Left ventricle myocardium inferior (tissue), 1 donor: Measurements from ENCODE around the gene RNF145. TPM values are rescaled to one million over a fixed set of nuclear protein-coding genes. Genes with fewer than 3 reads are reported as not detected.

ENCODE experiments used
- DNase-seq: peaks from one replicate; pipeline ENCODE4 v3.0.0-alpha.2; 2020
- H3K27ac ChIP-seq: fragments of 200-600 bp; replicated peaks from 2 replicates; pipeline ENCODE4 v1.8.0; 2021
- H3K27me3 ChIP-seq: fragments of 200-600 bp; 2 replicates; pipeline ENCODE4 v1.8.0; 2021; ENCODE audit warnings: low read depth
- H3K36me3 ChIP-seq: fragments of 200-600 bp; 2 replicates; pipeline ENCODE4 v1.8.0; 2021
- H3K4me1 ChIP-seq: fragments of 200-600 bp; 2 replicates; pipeline ENCODE4 v1.8.0; 2021
- H3K4me3 ChIP-seq: fragments of 200-600 bp; 2 replicates; pipeline ENCODE4 v1.8.0; 2021; ENCODE audit warnings: mild to moderate bottlenecking, moderate library complexity
- H3K9me3 ChIP-seq: fragments of 200-600 bp; replicated peaks from 2 replicates; pipeline ENCODE4 v1.8.0; 2021
- intact Hi-C: fragments of 100-400 bp; cut with micrococcal nuclease; formaldehyde crosslinking; loops from one replicate; pipeline ENCODE4 v1.11.0; 2022
- long read RNA-seq: library from polyadenylated mRNA; unstranded; transcript quantifications from one replicate; pipeline ENCODE4 v2.0.0, GENCODE V29; 2021
- total RNA-seq: library from RNA; stranded (reverse); fragmentation: NEBNext Ultra II Directional; extraction: Animal tissue kit (Norgen Biotek cat#: 25700); gene quantifications from one replicate; pipeline ENCODE4 v1.2.1, GENCODE V29; 2021
- TF ChIP-seq, protein P1 (sequence below): fragments of 200-600 bp; IDR thresholded peaks from 2 replicates; pipeline ENCODE4 v1.8.0; 2021; ENCODE audit warnings: antibody characterized with exemption, mild to moderate bottlenecking, borderline replicate concordance
- donor health status: DM: no; HTN: yes; CAD: no; lungs with severe emphysema.

Gene RNF145, protein sequence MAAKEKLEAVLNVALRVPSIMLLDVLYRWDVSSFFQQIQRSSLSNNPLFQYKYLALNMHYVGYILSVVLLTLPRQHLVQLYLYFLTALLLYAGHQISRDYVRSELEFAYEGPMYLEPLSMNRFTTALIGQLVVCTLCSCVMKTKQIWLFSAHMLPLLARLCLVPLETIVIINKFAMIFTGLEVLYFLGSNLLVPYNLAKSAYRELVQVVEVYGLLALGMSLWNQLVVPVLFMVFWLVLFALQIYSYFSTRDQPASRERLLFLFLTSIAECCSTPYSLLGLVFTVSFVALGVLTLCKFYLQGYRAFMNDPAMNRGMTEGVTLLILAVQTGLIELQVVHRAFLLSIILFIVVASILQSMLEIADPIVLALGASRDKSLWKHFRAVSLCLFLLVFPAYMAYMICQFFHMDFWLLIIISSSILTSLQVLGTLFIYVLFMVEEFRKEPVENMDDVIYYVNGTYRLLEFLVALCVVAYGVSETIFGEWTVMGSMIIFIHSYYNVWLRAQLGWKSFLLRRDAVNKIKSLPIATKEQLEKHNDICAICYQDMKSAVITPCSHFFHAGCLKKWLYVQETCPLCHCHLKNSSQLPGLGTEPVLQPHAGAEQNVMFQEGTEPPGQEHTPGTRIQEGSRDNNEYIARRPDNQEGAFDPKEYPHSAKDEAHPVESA
- total RNA-seq = 18.0 TPM
- long read RNA-seq, partial matches to known transcripts = 6 of 8 reads
- long read RNA-seq, other reads (novel, unspliced or antisense) = 0 of 8 reads

- TF ChIP-seq, protein P1, sequence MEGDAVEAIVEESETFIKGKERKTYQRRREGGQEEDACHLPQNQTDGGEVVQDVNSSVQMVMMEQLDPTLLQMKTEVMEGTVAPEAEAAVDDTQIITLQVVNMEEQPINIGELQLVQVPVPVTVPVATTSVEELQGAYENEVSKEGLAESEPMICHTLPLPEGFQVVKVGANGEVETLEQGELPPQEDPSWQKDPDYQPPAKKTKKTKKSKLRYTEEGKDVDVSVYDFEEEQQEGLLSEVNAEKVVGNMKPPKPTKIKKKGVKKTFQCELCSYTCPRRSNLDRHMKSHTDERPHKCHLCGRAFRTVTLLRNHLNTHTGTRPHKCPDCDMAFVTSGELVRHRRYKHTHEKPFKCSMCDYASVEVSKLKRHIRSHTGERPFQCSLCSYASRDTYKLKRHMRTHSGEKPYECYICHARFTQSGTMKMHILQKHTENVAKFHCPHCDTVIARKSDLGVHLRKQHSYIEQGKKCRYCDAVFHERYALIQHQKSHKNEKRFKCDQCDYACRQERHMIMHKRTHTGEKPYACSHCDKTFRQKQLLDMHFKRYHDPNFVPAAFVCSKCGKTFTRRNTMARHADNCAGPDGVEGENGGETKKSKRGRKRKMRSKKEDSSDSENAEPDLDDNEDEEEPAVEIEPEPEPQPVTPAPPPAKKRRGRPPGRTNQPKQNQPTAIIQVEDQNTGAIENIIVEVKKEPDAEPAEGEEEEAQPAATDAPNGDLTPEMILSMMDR = no peak
- peak; percentile 88 for DNase-seq
- Histone ChIP-seq H3K36me3 (no peaks in the 10 kb centered on the region), H3K27me3 (no peaks in the 10 kb centered on the region), H3K9me3 (no peaks in the 10 kb centered on the region), H3K4me1 (peaks cover 54% of the 10 kb centered on the region), H3K27ac (peak within 1 kb of the TSS; percentile 97), H3K4me3 (peak within 1 kb of the TSS; percentile 93)
- intact Hi-C loops = loop anchor here (10.0 kb wide), 1 partner anchor 55 kb away; the partner anchor contains the start of gene UBLCP1
These were observed at the start of gene RNF145 for GRCh38 chr5:159209438-159210209. Gene RNF145, minus strand, starts transcription at chr5:159209553. Its CDS starts 5,936 bp downstream, at chr5:159203617.

- Histone ChIP-seq H3K27ac (no peak overlapping the region), H3K4me3 (no peak overlapping the region), H3K9me3 (no peaks in the 10 kb centered on the region), H3K4me1 (peaks cover 13% of the 10 kb centered on the region), H3K27me3 (peaks cover 15% of the 10 kb centered on the region), H3K36me3 (no peaks in the 10 kb centered on the region)
- TF ChIP-seq, protein P1 = no peak
- no peak for DNase-seq
- intact Hi-C loops = no loop called here
These were observed 49.0 kb upstream of the RNF145 start for GRCh38 chr5:159258361-159258760.

DNA sequence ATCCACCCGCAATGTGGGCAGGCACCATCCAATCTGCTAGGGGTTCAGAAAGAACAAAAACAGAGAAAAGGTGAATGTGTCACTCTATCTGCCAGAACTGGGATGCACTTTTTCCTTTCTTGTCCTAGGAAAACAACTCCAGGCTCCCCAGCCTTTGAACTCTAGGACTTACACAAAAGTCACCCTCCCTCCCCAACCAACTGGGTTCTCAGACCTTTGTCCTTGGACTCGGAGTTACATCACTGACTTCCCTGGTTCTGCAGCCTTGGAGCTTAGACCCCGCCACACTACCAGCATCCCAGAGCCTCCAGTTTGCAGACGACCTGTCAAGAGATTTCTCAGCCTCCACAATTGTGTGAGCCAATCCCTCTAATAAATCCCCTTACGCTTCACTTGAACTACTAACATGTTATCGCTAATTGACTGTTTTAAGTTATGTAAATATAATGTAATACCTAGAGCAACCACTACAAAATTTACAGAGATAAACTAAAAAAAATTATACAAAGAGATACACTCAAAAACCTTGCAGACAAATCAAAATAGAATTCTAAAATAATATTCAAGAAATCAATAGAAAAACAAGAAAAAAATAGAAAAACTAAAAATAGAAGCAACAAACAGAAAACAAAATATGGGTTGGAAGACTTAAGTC lies 48.4 kb upstream of the RNF145 start:
- no peak for DNase-seq
- Histone ChIP-seq H3K36me3 (no peaks in the 10 kb centered on the region), H3K4me3 (no peak overlapping the region), H3K27ac (no peak overlapping the region), H3K9me3 (no peaks in the 10 kb centered on the region), H3K4me1 (peaks cover 7% of the 10 kb centered on the region), H3K27me3 (peaks cover 15% of the 10 kb centered on the region)
- TF ChIP-seq, protein P1 = no peak
- intact Hi-C loops = no loop called here

DNA sequence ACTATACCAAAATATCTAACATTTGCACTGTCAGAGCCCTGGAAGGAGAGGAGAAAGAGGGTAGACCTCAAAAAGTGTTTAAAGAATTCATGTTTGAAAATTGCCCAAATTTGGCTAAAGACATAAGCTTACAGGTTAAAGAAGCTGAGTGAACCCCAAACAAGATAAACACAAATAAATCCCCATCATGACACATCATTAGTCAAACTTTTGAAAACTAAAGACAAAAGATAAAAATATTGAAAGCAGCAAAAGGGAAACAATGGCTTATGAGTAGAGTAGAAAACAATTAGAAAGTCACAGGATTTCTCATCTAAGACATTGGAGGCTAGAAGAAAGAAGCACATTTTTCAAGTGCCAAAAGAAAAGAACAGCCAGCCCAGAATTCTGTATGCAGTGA lies 47.7 kb upstream of the RNF145 start:
- TF ChIP-seq, protein P1 = no peak
- Histone ChIP-seq H3K27me3 (peaks cover 15% of the 10 kb centered on the region), H3K27ac (no peak overlapping the region), H3K4me1 (no peaks in the 10 kb centered on the region), H3K4me3 (no peak overlapping the region), H3K36me3 (no peaks in the 10 kb centered on the region), H3K9me3 (no peaks in the 10 kb centered on the region)
- intact Hi-C loops = no loop called here
- DNase-seq = no peak

- no peaks in the 10 kb centered on the region for H3K4me1 ChIP-seq
- intact Hi-C loops = no loop called here
- H3K4me3 ChIP-seq = no peak overlapping the region
- H3K27me3 ChIP-seq = peaks cover 39% of the 10 kb centered on the region
- DNase-seq = no peak
- TF ChIP-seq, protein P1 = no peak
- H3K36me3 ChIP-seq = no peaks in the 10 kb centered on the region
- no peak overlapping the region for H3K27ac ChIP-seq
- no peaks in the 10 kb centered on the region for H3K9me3 ChIP-seq
These were observed 42.8 kb upstream of the RNF145 start for GRCh38 chr5:159252195-159252594.
